ENCODE measurements around the gene UBL4A.

Gene UBL4A

GRCh38 chrX:154460326-154460725 lies 26.1 kb downstream of the UBL4A start:
- no peak for DNase-seq

- peak; percentile 29 for DNase-seq
These were observed 26.6 kb downstream of the UBL4A start for GRCh38 chrX:154459832-154460231.

GRCh38 chrX:154458954-154459778 lies 27.2 kb downstream of the UBL4A start:
- peak; percentile 75 for DNase-seq

- no peak for DNase-seq
These were observed 28.1 kb downstream of the UBL4A start, which contains the start of gene PLXNA3 for GRCh38 chrX:154458116-154458953. PLXNA3 (plus strand) TSS chrX:154458281; CDS start chrX:154460184, 1,903 bp downstream.

GRCh38 chrX:154457491-154458115 lies 28.8 kb downstream of the UBL4A start:
- DNase-seq: no peak

GRCh38 chrX:154452823-154453222 lies 33.6 kb downstream of the UBL4A start:
- no peak for DNase-seq

GRCh38 chrX:154450312-154450711 lies 36.1 kb downstream of the UBL4A start:
- DNase-seq: no peak

- DNase-seq: no peak
These were observed 36.8 kb downstream of the UBL4A start for GRCh38 chrX:154449618-154450017.

- DNase-seq: no peak
These were observed 37.9 kb downstream of the UBL4A start for GRCh38 chrX:154448484-154448883.

- no peak for DNase-seq
These were observed 40.0 kb downstream of the UBL4A start for GRCh38 chrX:154446430-154446829.

GRCh38 chrX:154445776-154446175 lies 40.6 kb downstream of the UBL4A start:
- DNase-seq: no peak

- no peak for DNase-seq
These were observed 41.6 kb downstream of the UBL4A start for GRCh38 chrX:154444755-154445246.

- DNase-seq: peak; percentile 77
These were observed 42.2 kb downstream of the UBL4A start, which contains the start of gene FAM50A for GRCh38 chrX:154443992-154444754. FAM50A (plus strand) TSS chrX:154444141; CDS start chrX:154444236, 95 bp downstream.

- DNase-seq: no peak
These were observed 42.9 kb downstream of the UBL4A start for GRCh38 chrX:154443479-154443910.

GRCh38 chrX:154441984-154442707 lies 44.3 kb downstream of the UBL4A start:
- DNase-seq: no peak

- no peak for DNase-seq
These were observed 44.9 kb downstream of the UBL4A start for GRCh38 chrX:154441564-154441963.

- DNase-seq: no peak
These were observed 45.6 kb downstream of the UBL4A start for GRCh38 chrX:154440623-154441357.

GRCh38 chrX:154439841-154440240 lies 46.6 kb downstream of the UBL4A start:
- DNase-seq: no peak

- DNase-seq: no peak
These were observed 48.2 kb downstream of the UBL4A start for GRCh38 chrX:154437971-154438893.
